Activated gamma-delta T cell (primary cell): ENCODE data around the gene TGM4.

ENCODE experiments used
- DNase-seq: peaks from one replicate; lab custom pipeline; 2025; lab: John Stamatoyannopoulos, UW

TGM4 gene

DNA sequence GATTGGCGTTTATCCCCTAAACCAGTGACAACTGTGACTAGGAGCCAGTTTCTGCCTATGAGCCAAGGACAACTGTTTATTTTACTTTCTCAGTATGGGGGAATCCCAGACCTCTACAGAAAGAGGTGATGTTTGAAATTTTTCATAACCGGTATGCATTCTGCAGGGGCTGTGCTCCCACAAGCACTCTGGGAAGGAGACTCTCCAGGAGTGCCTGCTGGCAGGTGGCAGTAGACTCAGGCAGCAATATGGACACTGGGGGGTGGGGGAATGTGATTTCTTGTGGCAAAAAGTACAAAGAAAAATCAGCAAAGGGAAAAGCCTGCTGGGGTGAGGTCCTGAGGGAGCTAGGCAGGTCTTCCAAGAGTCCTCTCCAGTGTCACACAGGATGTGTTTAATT lies 5.9 kb downstream of the TGM4 start:
- DNase-seq = no peak

DNA sequence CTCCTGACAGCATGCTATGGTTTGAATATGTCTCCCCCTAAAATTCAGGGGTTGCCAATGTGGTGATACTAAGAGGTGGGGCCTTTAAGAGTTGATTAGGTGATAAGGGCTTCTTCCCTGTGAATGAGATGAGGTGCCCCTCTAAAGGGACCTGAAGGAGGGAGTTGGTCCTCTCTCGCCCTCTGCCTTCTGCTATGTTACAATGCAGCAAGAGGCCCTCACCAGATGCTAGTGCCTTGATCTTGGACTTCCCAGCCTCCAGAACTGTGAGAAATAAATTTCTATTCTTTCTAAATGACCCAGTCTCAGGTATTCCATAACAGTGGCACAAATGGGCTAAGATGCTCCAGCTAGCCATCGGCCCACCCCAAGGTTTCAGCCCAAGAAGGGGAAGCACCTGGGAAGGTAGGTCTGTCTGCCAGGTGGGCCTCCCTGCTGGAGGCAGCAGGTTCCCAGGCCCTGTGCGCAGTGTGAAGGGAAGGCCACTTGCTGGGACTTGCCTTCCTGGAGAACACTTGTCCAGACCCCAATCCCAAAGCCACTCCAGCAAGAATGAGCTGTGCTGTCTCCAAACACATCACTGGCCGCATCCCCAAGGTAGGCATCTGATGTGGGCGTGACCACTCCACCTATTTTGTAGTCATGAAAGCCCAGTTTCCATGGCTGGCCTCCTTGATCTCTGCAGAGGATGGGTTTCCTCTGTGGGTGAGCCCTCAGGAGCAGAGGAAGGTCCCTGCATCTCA lies 9.0 kb downstream of the TGM4 start:
- DNase-seq = no peak

DNA sequence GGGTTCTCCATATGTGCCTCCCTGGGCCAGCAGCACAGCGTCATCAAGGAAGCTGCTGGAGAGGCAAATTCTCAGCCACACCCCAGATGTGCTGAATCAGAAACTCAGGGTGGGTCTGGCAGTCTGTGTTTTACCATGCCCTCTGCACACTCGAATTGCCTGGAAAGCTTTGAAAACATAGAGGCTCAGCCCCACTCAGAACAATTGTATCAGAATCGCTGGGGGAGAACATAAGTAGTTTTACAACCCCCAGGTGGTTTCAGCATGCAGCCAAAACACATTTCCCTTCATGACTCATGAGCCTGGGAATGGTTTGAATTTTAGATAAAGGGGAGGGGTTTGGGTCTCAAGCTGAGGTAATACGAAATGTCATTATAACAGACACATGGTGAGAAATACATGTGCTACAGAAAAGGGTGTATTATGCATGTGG lies 9.6 kb downstream of the TGM4 start:
- no peak for DNase-seq

DNA sequence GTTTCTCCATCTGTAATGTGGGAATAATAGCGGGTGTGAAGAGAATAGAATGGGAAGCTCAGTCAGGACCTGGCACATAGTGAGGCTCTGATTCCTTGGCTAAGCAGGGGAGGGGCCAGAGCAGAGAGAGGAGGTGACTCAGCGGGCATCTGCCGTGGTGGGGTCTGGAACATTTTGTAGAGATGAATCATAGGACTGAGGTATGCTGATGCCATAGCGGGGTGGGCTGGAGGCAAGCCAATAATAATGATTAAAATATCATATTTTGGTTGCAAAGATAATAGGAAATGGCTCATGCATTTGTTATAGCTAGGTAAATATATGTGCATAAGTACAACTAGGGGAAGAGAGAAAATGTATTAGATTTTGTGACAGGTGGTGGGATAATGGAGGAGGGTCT lies 11.2 kb downstream of the TGM4 start:
- no peak for DNase-seq

DNA sequence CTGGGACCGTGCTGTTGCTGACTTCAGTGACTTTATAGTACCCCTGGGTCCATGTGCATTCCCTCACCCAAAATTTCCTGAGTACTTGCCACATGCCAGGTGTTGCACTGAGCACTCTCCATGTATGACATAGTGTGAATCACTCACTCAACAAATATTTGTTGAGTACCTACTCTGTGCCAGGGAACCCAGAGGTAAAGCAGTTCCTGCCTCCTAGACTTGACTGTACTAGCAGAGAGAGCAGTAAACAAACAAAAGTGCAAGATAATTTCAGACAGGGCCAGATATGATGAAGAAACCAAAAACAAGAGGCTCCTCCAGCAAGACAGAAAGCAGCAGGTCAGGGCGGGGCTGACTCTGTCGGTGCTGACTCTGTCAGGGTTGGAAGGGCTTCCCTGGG lies 12.2 kb downstream of the TGM4 start:
- DNase-seq = no peak

DNA sequence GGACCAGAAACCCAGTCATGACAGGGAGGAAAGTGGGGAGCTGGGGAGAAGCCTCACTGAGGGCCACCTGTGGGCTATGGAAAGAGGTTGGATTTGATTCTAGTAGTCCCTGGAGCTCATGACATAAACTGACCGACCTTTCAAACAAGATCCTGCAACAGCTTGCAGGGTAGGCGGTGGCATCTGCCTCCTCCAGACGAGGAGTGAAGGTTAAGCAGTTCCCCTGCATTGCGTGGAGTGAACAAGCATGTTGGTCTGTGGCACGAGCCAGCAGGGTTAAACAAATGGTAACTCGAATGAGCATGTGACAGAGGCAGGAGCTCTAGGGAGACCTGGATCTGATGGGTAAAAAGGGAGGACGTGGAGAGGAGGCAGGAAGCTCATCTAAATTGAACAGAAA lies 12.7 kb downstream of the TGM4 start:
- DNase-seq = no peak

DNA sequence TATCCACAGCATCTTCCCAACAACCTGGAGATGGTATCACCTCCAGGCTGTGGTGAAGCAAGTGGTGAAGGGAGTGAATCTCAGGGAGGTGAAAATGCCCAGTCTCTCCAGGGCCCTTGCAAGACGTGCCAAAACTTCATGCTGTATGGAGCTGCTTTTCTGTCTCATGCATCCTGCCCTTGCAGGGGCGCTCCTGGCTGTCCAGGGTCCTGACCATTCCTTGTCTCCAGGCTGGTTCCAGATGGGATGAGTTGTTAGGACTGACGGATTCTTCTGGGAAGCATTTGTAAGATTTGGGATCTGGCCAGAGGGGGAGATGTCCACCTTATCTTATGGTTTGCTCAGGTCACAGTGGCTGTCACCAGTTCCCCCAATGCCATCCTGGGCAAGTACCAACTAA lies 15.8 kb downstream of the TGM4 start:
- no peak for DNase-seq

DNA sequence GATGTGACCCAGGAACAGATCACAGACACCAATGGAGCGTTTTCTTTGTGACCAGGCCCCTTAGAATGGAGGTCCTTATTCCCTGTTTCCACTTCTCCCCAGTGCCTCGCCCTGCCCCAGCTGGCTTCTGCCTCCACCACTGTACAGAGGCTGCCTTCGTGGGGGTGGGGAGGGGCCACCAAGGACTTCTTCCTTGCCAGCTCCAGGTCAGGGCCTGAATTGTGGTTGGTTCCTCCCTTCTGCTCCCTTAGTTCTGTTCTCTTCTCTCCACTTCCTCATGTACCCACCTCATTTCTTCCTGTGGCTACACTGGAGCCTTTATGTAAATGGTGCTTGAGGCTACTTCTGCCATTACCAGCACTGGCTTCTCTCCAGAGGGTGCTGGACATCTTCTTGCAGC lies 16.4 kb downstream of the TGM4 start:
- no peak for DNase-seq

DNA sequence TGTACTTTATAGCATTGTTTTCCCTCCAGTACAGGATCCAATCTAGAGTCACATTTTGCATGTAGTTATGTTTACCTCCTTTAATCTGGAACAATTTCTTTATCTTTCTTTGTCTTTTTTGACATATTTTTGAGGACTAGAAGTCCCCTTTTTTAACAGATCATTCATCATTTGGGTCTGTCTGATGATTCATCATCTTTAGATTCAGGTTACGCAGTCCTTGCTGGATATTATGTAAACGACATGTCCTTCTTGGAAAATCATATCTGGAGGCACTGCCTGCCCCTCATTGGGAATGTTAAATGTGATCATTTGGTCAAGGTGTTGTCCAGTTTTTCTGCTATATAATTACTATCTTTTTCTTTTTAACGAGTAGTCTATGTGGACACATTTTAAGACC lies 18.3 kb downstream of the TGM4 start:
- DNase-seq = no peak

DNA sequence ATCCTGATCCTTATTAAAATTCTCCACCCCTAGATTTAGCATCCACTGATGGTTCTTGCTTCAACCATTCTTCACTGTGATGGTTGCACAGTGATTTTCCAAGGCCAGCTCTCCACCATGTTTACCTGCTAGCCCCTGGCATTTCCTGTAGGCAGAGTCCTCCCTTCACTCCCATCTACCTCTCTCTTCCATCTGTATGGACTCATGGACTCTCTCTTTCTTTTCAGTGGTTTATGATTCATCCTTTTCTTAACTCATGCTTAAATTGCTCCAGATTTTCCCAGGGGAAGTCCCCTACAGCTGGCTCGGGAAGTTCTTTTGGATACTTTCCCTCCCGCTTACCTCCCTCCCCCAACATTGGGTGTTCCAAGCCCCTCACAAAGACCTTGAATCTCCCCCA lies 18.7 kb downstream of the TGM4 start:
- no peak for DNase-seq

DNA sequence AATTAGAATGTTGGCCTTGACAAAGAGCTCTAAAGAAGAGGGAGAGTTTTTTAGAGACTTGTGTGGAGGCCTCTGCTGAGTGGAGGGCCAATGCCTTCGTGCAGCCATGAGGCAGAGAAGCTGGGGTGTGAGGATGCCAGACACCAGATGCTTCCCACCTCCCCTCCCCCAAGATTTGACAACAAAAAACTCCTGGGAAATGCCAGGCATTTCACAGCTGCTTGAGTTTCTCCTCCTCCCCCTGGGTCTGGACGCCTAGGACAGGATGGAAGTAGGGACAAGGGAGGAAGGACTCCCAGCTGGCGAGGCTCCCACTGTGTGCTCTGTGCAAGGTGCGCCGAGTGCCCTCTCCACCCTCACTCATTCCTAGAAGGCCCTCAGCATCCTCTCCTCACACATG lies 20.1 kb downstream of the TGM4 start:
- DNase-seq = no peak

DNA sequence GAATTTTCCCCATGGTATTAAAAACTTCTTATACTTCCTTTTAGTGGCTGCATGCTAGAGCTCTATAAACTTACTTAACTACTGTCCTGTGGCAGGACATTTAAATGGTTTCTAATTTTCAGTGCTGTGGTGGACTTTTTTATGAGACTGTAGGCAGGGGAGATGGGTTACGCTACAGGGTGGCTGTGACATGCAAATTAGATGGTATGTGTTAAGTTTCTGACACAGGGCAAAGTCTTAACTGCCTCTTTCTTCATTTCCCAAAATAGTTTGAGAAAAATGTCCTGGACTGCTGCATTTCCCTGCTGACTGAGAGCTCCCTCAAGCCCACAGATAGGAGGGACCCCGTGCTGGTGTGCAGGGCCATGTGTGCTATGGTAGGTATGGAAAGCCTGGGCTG lies 22.0 kb downstream of the TGM4 start:
- DNase-seq = no peak

DNA sequence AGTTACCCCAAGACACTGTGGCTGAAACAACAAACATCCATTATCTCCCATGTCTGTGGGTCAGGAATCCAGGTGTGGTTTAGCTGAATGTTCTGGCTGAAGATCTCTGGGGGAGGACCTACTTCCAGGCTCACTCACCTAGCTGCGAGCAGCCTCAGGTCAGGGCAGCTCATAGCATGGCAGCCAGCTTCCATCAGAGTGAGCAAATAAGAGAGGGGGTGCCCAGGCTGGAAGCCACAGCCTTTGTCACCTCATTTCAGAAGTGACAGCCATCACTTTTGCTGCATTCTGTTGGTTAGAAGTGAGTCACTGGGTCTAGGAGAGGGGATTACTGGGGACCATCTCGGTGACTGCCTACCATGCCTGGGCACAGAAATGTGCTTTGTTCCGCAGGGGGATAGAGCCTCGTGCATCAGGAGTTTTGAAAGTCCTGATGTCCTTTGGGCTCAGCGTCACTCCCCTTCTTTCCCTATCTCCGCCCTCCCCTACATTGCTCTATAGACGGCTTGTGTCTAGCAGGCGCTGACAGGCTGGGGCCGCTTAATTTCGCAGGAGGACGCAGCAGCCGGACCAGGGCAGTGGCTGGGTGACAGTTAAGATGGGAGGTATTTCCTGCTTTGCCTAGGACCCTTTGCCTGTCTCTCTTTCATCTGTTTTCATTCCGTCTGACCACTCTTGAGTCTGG lies 25.4 kb downstream of the TGM4 start:
- no peak for DNase-seq

DNA sequence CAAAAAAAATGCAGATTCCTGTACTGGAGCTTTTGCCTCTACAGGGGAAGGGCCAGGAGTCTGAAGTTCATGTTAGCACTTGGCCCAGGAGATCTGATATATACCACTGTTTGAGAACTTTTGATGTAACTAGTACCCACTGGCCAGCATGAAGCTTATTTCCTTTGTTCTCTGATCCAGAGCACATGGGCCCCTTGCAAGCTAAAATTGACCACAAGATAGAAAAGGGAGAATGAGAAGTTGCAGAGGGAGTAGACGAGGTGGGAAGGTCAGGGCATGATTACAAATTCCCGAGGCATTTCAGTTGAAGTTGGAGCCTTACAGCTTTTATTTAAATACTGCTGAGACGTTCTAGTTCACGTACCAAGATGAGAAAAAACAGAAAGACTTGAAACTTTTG lies 28.2 kb downstream of the TGM4 start:
- DNase-seq = no peak

DNA sequence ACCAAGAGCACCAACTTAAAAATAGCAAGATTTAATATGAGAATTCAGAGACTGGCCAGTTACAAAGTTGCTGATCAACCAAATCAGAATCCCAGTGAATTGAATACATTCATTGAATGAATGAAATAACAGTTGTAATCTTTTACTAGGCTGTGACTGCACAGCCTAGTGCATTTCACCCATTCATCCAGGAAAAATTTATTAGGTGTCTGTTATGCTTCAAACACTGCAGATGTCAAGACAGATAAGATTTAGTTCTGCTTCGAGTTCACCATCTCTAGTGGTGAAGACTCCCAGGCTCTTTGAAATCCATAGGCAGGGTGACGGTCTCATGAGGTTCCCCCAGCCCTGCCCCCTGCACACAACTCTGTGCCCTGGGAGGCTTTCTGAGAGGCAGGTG lies 28.9 kb downstream of the TGM4 start:
- no peak for DNase-seq

DNA sequence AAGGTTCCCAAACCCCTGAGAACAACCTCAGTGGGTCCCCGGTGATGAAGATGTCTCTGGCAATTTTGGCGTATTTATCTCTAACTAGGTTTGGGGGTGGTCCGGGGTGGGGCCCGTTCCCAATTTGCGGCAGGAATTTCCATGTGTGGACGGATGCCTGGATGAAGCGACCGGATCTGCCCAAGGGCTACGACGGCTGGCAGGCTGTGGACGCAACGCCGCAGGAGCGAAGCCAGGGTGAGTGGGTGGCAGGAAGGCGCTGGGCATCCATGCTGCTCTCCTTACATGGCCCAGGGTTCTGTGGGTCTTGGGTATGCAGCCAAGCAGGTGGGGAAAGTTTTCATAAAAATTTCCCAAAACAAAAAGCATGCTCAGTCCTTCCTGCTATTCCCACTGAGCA lies 29.3 kb downstream of the TGM4 start:
- no peak for DNase-seq

DNA sequence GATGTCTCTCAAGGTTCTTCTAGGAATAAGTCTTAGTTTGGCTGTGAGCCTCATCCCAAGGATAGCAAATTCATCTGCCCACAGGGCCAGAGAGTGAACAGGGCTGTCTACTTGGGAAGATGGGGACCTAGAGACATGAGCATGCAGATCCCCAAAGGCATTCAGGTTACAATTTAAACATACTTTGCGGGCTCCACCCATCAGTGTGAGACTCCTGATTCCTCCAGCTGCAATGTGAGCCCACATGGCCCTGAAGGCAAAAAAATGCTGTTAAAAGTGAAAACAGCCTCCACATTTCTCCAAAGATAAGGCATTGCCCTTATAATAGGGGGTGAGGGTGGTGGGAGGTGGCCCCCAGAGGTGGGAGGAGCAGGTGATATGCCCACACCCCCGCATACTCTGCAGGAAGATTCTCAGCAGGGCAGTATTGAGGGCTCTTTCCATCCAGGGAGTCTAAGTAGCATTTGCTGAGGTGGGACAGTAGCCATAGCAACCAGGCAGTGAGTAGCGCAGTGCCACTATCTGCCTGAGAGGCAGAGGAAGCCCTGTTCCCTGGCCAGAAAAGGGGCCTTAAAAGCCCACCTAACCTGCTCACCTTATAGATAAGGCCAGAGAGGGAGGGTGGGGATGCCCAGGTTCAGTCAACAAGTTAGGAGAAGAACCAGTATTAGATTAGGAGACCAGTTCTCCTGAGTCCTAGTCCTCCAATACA lies 31.2 kb downstream of the TGM4 start:
- no peak for DNase-seq

DNA sequence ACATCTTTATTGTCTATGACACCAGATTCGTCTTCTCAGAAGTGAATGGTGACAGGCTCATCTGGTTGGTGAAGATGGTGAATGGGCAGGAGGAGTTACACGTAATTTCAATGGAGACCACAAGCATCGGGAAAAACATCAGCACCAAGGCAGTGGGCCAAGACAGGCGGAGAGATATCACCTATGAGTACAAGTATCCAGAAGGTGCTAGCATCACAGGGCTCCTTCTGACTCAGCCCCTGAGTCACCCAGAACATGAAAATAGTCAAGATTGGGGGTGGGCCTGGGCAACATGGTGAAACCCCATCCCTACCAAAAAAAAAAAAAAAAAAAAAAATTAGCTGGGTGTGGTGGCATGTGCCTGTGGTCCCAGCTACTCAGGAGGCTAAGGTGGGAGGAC lies 32.6 kb downstream of the TGM4 start:
- no peak for DNase-seq

DNA sequence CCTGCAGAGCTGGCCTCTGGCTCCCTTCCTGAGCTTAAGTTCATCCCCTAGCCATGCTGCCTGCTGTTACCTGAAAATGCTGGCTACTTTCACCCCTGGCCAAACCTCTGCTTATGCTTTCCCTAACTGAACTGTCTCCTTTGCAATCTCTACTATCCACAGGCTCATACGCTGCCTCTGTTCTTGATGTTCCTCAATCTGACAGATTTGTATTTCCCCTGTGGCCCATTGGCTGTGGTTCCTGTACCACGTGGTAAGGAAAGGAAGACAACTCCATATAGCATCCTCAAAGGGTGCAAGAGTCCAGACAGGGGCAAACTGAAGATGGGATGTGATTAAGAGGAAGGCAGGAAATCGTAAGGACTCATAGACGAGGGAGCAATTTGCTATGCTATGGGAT lies 33.2 kb downstream of the TGM4 start:
- DNase-seq = no peak

DNA sequence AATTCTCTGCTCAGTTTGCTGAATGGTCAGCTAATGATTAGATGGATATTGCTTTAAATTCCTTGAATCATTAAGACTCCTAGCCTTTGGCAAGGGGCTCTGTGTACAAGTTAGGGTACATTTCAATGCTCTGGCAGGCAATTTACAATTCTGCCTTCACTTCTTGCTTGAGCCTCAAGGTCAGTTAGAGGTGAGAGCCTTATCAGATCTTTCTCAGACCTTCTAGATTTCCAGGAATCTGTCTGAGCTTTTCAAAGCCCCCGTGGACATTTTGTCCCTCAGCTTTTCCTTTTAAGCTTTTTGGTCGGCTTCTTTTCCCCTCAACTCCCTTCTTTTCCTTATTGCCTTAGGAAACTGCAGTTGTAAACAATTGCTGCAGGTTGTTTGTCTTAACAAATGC lies 34.7 kb downstream of the TGM4 start:
- DNase-seq = no peak

DNA sequence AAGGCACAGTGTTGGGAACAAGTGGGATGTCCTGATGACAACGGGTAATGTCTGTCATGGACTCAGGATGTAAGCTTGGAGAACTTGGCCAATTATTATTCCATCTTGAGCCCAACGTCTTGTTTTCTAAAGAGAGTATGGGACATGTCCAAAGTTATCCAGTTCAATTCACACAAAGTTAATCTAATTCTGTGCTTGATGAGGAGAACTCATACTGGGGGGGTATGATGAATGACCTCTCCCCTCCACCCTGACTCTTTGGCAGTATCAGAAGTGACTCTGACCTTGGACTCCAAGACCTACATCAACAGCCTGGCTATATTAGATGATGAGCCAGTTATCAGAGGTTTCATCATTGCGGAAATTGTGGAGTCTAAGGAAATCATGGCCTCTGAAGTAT lies 36.3 kb downstream of the TGM4 start:
- no peak for DNase-seq

DNA sequence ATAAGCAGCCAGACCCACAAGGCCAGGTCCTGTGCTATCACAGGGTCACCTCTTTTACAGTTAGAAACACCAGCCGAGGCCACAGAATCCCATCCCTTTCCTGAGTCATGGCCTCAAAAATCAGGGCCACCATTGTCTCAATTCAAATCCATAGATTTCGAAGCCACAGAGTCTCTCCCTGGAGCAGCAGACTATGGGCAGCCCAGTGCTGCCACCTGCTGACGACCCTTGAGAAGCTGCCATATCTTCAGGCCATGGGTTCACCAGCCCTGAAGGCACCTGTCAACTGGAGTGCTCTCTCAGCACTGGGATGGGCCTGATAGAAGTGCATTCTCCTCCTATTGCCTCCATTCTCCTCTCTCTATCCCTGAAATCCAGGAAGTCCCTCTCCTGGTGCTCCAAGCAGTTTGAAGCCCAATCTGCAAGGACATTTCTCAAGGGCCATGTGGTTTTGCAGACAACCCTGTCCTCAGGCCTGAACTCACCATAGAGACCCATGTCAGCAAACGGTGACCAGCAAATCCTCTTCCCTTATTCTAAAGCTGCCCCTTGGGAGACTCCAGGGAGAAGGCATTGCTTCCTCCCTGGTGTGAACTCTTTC lies 39.6 kb downstream of the TGM4 start:
- DNase-seq = no peak

DNA sequence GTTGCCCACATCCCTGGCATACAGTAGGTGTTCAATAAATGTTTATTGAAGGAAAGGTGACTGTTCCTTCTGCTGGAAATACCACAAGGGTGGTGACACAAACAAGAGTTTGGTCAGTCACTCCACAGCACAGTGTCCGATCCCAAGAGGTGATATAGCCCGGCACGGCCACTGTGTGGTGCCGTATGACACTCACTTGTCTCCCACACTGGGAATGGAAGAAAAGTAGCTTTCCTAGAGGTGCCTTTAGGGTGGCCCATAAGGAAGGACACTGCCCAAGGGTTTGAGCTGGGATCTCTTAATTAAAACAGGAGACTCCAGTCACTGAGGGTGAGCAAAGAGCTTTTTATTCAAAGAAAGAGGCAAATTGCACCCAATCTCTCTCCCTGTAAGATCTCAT lies 40.5 kb downstream of the TGM4 start:
- no peak for DNase-seq
